K562 (cell line): ENCODE data around the gene GPR55. TPM values are rescaled to one million over a fixed set of nuclear protein-coding genes. Genes with fewer than 3 reads are reported as not detected.

ENCODE experiments used
- ATAC-seq: fragments of 200-7000 bp; cut with Tn5 transposase; 3 replicates; pipeline ENCODE4 v1.9.1; 2020; ENCODE audit warnings: moderate library complexity
- BruUV-seq: library from RNA; stranded (reverse); fragments of 400-500 nt; replicated peaks from 2 replicates; lab custom pipeline; 2021; lab: Mats Ljungman, UMichigan
- CTCF ChIA-PET: fragments of 300-600 bp; formaldehyde crosslinking; extraction: SDS; loops from one replicate; lab custom pipeline; 2021; ENCODE audit warnings: low intra/inter-chr PET ratio; lab: Yijun Ruan, JAX
- POLR2A ChIA-PET: fragments of 300-600, 350-650 bp; sonication (Branson Sonifier 250); formaldehyde crosslinking; extraction: SDS; loops from one replicate; lab custom pipeline; 2021; ENCODE audit warnings: antibody characterized with exemption, inconsistent platforms; lab: Yijun Ruan, JAX
- DNase-seq, 4 experiments: peaks; one replicate each; pipeline versions ENCODE4 v3.0.0 to v3.0.0-alpha.2; 2011 to 2018; ENCODE audit warnings: low spot score in 3 of 4, mixed read lengths in 3 of 4; ENCODE audit errors: extremely low read depth in 1 of 4
- FAIRE-seq: peaks from 2 replicates; lab custom pipeline; 2011; peaks lifted over from hg19 to GRCh38; lab: Jason Lieb, UNC
- H2AFZ ChIP-seq: 2 replicates; pipeline ENCODE4 v1.6.0; 2011; ENCODE audit warnings: low read depth, low read length, control low read depth, inconsistent platforms
- H3K27ac ChIP-seq: fragments of 200-600 bp; 3 replicates; pipeline ENCODE4 v1.8.0; 2011; ENCODE audit warnings: low read depth, mild to moderate bottlenecking, control low read depth, inconsistent platforms, low read length, moderate library complexity, mixed read lengths; ENCODE audit errors: extremely low read depth
- H3K27me3 ChIP-seq, 2 experiments: fragments of 300-600 bp in 1 of 2; 2 replicates in 1 of 2; 3 replicates in 1 of 2; pipeline versions ENCODE4 v1.6.0 to v1.8.0; 2011; ENCODE audit warnings: inconsistent platforms in 2 of 2, low read length in 2 of 2, mild to moderate bottlenecking in 1 of 2, mixed read lengths in 1 of 2, moderate library complexity in 1 of 2; ENCODE audit not compliant: control insufficient read depth in 2 of 2, insufficient read depth in 2 of 2
- H3K36me3 ChIP-seq: fragments of 300-600 bp; 3 replicates; pipeline ENCODE4 v1.8.0; 2011; ENCODE audit warnings: mild to moderate bottlenecking, low read length, inconsistent platforms; ENCODE audit not compliant: control insufficient read depth, insufficient read depth
- H3K4me1 ChIP-seq, 2 experiments: fragments of 200-600 bp in 1 of 2; replicated peaks in 1 of 2; 2 replicates in 1 of 2; 3 replicates in 1 of 2; pipeline versions ENCODE4 v1.5.1 to v1.8.0; 2011; ENCODE audit warnings: inconsistent platforms in 2 of 2, low read length in 2 of 2, mild to moderate bottlenecking in 1 of 2, mixed read lengths in 1 of 2, moderate library complexity in 1 of 2; ENCODE audit not compliant: control insufficient read depth in 2 of 2, insufficient read depth in 2 of 2
- H3K4me2 ChIP-seq: 2 replicates; pipeline ENCODE4 v1.6.1; 2011; ENCODE audit warnings: low read length, control low read depth, inconsistent platforms, mixed read lengths; ENCODE audit not compliant: insufficient read depth
- H3K4me3 ChIP-seq: fragments of 200-600 bp; sonication (generic), shearing (Covaris generic); 2 replicates; pipeline ENCODE4 v1.5.1; 2016; ENCODE audit warnings: control low read depth, inconsistent platforms
- H3K79me2 ChIP-seq: fragments of 200-600 bp; 3 replicates; pipeline ENCODE4 v1.8.0; 2011; ENCODE audit warnings: low read length, inconsistent platforms; ENCODE audit not compliant: control insufficient read depth, insufficient read depth
- H3K9ac ChIP-seq, 2 experiments: 2 replicates each; pipeline versions ENCODE4 v1.6.0 to v1.6.1; 2011; ENCODE audit warnings: low read depth in 2 of 2, low read length in 2 of 2, control low read depth in 1 of 2, inconsistent platforms in 1 of 2, mild to moderate bottlenecking in 1 of 2, mixed read lengths in 1 of 2; ENCODE audit not compliant: insufficient read depth in 1 of 2
- H3K9me1 ChIP-seq: one replicate; pipeline ENCODE4 v1.6.0; 2011; ENCODE audit warnings: inconsistent platforms, mild to moderate bottlenecking, low read length, moderate library complexity; ENCODE audit not compliant: control insufficient read depth, insufficient read depth
- H3K9me3 ChIP-seq: replicated peaks from 2 replicates; pipeline ENCODE4 v1.5.1; 2011; ENCODE audit warnings: low read depth, low read length, inconsistent platforms; ENCODE audit not compliant: control insufficient read depth, insufficient read depth
- H4K20me1 ChIP-seq: replicated peaks from 2 replicates; pipeline ENCODE4 v1.6.1; 2011; ENCODE audit warnings: low read length, inconsistent platforms, mixed read lengths; ENCODE audit not compliant: control insufficient read depth, insufficient read depth
- ERF ChIP-seq: fragments of 450-650 bp; formaldehyde crosslinking; IDR thresholded peaks from 2 replicates; pipeline ENCODE4 v1.4.0; 2020; ENCODE audit warnings: mild to moderate bottlenecking, mixed read lengths
- FOXA1 ChIP-seq: fragments of 450-650 bp; IDR thresholded peaks from 2 replicates; pipeline ENCODE4 v1.6.1; 2016; ENCODE audit warnings: mild to moderate bottlenecking, borderline replicate concordance
- FOXJ2 ChIP-seq: fragments of 200-800 bp; sonication (Bioruptor generic); IDR thresholded peaks from 2 replicates; pipeline ENCODE4 v1.6.1; 2016; ENCODE audit warnings: missing genetic modification characterization, missing compliant biosample characterization
- KLF13 ChIP-seq: fragments of 450-650 bp; IDR thresholded peaks from 2 replicates; pipeline ENCODE4 v1.6.1; 2016; ENCODE audit warnings: missing genetic modification characterization, low read depth, mild to moderate bottlenecking, missing compliant biosample characterization, moderate library complexity, borderline replicate concordance
- RFX5 ChIP-seq: IDR thresholded peaks from 2 replicates; pipeline ENCODE4 v1.6.1; 2011; ENCODE audit warnings: low read depth, mild to moderate bottlenecking, improper control_type of control experiment, low read length
- TAF1 ChIP-seq: IDR thresholded peaks from 2 replicates; pipeline ENCODE4 v1.6.1; 2011; ENCODE audit warnings: mild to moderate bottlenecking, low read length, moderate library complexity; ENCODE audit not compliant: insufficient read depth, control insufficient read depth, severe bottlenecking; ENCODE audit errors: extremely low read depth
- ZBTB8A ChIP-seq: fragments of 450-650 bp; IDR thresholded peaks from 2 replicates; pipeline ENCODE4 v1.6.1; 2018; ENCODE audit warnings: mild to moderate bottlenecking, moderate library complexity; ENCODE audit not compliant: partially characterized antibody
- WGBS: fragments of 100-300 bp; shearing (Covaris generic); methylation state at CpG from one replicate; pipeline ENCODE4 v1.1.6; 2016; ENCODE audit warnings: low coverage, mixed read lengths; ENCODE audit not compliant: insufficient coverage; ENCODE audit errors: missing lambda C conversion rate; 5-methylcytosine and 5-hydroxymethylcytosine counted together
- in situ Hi-C: fragments of 300-500 bp; cut with MboI; formaldehyde crosslinking; loops from 4 replicates; pipeline ENCODE4 v1.15.0; 2018; ENCODE audit warnings: inconsistent platforms, mixed read lengths
- intact Hi-C: fragments of 100-400 bp; cut with micrococcal nuclease; formaldehyde crosslinking; loops from 2 replicates; pipeline ENCODE4 v1.14.2; 2022
- polyA plus RNA-seq, 8 experiments: library from polyadenylated mRNA; depleted of rRNA in 4 of 8; stranded (reverse) in 5 of 8; unstranded in 3 of 8; fragments of >200 nt; fragmentation: Nextera tagmentation in 2 of 8; fragmentation: Illumina TruSeq in 1 of 8; extraction: Ambion mirVana in 2 of 8; extraction: Trizol in 1 of 8; gene quantifications; 2 replicates each; pipeline versions ENCODE4 v1.2.1 to v1.2.3, GENCODE V29; 2011 to 2014; ENCODE audit warnings: inconsistent platforms in 1 of 8, missing spikeins in 1 of 8
- total RNA-seq, 7 experiments: library from RNA; depleted of rRNA in 6 of 7; stranded (reverse); fragments of >200 nt in 6 of 7; fragmentation: Illumina TruSeq in 2 of 7; extraction: Trizol in 2 of 7; gene quantifications; 2 replicates each; pipeline versions ENCODE4 v1.2.1 to v1.2.3, GENCODE V29; 2011 to 2021; ENCODE audit warnings: low replicate concordance in 1 of 7
- TF ChIP-seq, protein P1 (sequence below): fragments of 450-650 bp; IDR thresholded peaks from 2 replicates; pipeline ENCODE4 v1.6.1; 2016; ENCODE audit warnings: mild to moderate bottlenecking

Gene GPR55
- total and polyA plus RNA-seq, 9 of the 15 experiments (the other 6 are each of a cell fraction or from before 2014, with no cell fraction given) = 0.11 to 0.49 (median 0.27) TPM

DNA sequence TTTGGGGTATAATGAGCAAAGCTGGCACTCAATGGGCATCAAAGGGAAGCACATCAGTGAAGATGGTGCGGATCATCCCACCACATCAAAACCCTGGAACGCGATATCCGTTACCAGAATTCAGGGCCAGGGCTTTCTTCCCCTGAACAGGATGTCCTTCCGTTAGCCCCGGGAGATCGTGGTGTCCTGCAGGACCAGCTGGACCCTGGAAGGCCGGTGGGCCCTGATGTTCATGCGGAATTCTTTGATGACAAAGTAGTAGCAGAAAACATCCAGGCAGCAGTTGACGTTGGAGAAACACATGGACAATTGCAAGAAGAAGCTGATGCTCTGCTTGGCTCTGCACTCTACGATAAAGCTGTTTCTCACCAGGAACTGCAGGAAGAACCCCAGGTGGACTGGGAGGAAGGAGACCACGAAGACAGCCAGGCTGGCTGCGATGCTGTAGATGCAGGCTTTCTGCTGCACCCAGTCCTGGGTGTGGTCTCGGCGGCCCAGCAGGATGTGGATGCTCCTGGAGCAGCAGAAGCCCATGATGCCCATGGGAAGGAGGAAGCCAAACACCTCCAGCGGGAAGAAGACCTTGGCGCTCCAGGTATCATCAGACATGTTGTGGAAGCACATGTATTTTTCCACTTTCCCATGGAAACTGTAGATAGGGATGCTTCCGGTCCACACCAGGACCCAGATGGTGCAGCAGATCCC is 15.0 kb downstream of the GPR55 start:
- intact Hi-C loops = loop anchor here (10.0 kb wide), 1 partner anchor 145 kb away; the partner anchor contains the start of gene PSMD1
- Histone ChIP-seq H3K27ac (no peak overlapping the region), H3K4me3 (no peak overlapping the region), H2AFZ (no peak overlapping the region), H3K9ac (no peak overlapping the region), H3K9me1 (no peaks in the 10 kb centered on the region)
- DNase-seq (no peak), ATAC-seq (no peak)
- in situ Hi-C loops = loop anchor here (5.0 kb wide), 1 partner anchor 77 kb away; no protein-coding TSS in a partner anchor
- WGBS = 80% methylated on average over 15 of the region's 18 CpGs
- POLR2A ChIA-PET = no interaction called here
- no TSS peak for BruUV-seq
- TF ChIP-seq ZBTB8A (no peak), FOXJ2 (no peak), RFX5 (no peak), ERF (CRISPR knock-in tag) (no peak), TAF1 (no peak), KLF13 (no peak), FOXA1 (no peak)
- TF ChIP-seq, protein P1, sequence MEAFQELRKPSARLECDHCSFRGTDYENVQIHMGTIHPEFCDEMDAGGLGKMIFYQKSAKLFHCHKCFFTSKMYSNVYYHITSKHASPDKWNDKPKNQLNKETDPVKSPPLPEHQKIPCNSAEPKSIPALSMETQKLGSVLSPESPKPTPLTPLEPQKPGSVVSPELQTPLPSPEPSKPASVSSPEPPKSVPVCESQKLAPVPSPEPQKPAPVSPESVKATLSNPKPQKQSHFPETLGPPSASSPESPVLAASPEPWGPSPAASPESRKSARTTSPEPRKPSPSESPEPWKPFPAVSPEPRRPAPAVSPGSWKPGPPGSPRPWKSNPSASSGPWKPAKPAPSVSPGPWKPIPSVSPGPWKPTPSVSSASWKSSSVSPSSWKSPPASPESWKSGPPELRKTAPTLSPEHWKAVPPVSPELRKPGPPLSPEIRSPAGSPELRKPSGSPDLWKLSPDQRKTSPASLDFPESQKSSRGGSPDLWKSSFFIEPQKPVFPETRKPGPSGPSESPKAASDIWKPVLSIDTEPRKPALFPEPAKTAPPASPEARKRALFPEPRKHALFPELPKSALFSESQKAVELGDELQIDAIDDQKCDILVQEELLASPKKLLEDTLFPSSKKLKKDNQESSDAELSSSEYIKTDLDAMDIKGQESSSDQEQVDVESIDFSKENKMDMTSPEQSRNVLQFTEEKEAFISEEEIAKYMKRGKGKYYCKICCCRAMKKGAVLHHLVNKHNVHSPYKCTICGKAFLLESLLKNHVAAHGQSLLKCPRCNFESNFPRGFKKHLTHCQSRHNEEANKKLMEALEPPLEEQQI = no peak
- TF ChIP-seq, all 486 proteins: peak for 0
- Histone ChIP-seq H4K20me1 (no peaks in the 10 kb centered on the region), H3K79me2 (no peaks in the 10 kb centered on the region), H3K4me2 (peak overlapping the region; percentile 1; the same call in 1 of the 2 replicates), H3K27me3 (no peaks in the 10 kb centered on the region), H3K4me1 (peaks cover 35 to 54% of the 10 kb centered on the region in 2 experiments), H3K36me3 (no peaks in the 10 kb centered on the region; the same call in 2 of the 3 replicates), H3K9me3 (no peaks in the 10 kb centered on the region)
- FAIRE-seq = no peak
- CTCF ChIA-PET = no interaction called here
